ENCODE measurements around the gene ITPR2.
"Not testable (repeated sequence)": the region's sequence is repeated elsewhere in the genome, so short reads cannot be mapped to it uniquely, and the experiment has no call there.

ITPR2 gene

GRCh38 chr12:26339976-26340375 lies 493.0 kb downstream of the ITPR2 start:
- no peak for DNase-seq (ENCODE audit: low spot score)

- no peak for DNase-seq (ENCODE audit: low spot score)
These were observed 494.1 kb downstream of the ITPR2 start for GRCh38 chr12:26338586-26339572.

- DNase-seq (ENCODE audit: low spot score): no peak
These were observed 497.3 kb downstream of the ITPR2 start for GRCh38 chr12:26335651-26336050.

GRCh38 chr12:26334621-26335124 lies 498.3 kb downstream of the ITPR2 start:
- no peak for DNase-seq (ENCODE audit: low spot score)

- no peak for DNase-seq (ENCODE audit: low spot score)
These were observed 501.0 kb downstream of the ITPR2 start for GRCh38 chr12:26331960-26332359.

GRCh38 chr12:26331136-26331535 lies 501.9 kb downstream of the ITPR2 start:
- DNase-seq (ENCODE audit: low spot score): no peak

- DNase-seq (ENCODE audit: low spot score): no peak
These were observed 504.9 kb downstream of the ITPR2 start for GRCh38 chr12:26327975-26328644.

GRCh38 chr12:26323673-26324072 lies 509.3 kb downstream of the ITPR2 start:
- DNase-seq (ENCODE audit: low spot score): no peak

GRCh38 chr12:26319511-26319910 lies 513.5 kb downstream of the ITPR2 start:
- DNase-seq (ENCODE audit: low spot score): peak; percentile 20

GRCh38 chr12:26318661-26319068 lies 514.3 kb downstream of the ITPR2 start:
- peak; percentile 17 for DNase-seq (ENCODE audit: low spot score)

GRCh38 chr12:26317942-26318575 lies 514.9 kb downstream of the ITPR2 start:
- DNase-seq (ENCODE audit: low spot score): no peak

- not testable (repeated sequence) for DNase-seq (ENCODE audit: low spot score)
These were observed 518.9 kb downstream of the ITPR2 start for GRCh38 chr12:26314103-26314502.

- not testable (repeated sequence) for DNase-seq (ENCODE audit: low spot score)
These were observed 522.5 kb downstream of the ITPR2 start for GRCh38 chr12:26310489-26310888.

- DNase-seq (ENCODE audit: low spot score): no peak
These were observed 523.4 kb downstream of the ITPR2 start for GRCh38 chr12:26309634-26310033.

GRCh38 chr12:26304273-26304672 lies 528.7 kb downstream of the ITPR2 start:
- DNase-seq (ENCODE audit: low spot score): no peak

GRCh38 chr12:26303418-26303817 lies 529.6 kb downstream of the ITPR2 start:
- DNase-seq (ENCODE audit: low spot score): no peak

- DNase-seq (ENCODE audit: low spot score): no peak
These were observed 530.2 kb downstream of the ITPR2 start for GRCh38 chr12:26302776-26303175.

- DNase-seq (ENCODE audit: low spot score): no peak
These were observed 533.2 kb downstream of the ITPR2 start for GRCh38 chr12:26299751-26300150.

- DNase-seq (ENCODE audit: low spot score): no peak
These were observed 534.0 kb downstream of the ITPR2 start for GRCh38 chr12:26298785-26299621.

GRCh38 chr12:26297396-26298070 lies 535.5 kb downstream of the ITPR2 start:
- no peak for DNase-seq (ENCODE audit: low spot score)

GRCh38 chr12:26295001-26295400 lies 538.0 kb downstream of the ITPR2 start:
- no peak for DNase-seq (ENCODE audit: low spot score)

Measured in HuH-7 (cell line).